ENCODE results near the gene LTBP2.
A peak's percentile ranks its signal among the peaks of the same experiment; 100 is the strongest.
"Not testable (repeated sequence)": the region's sequence is repeated elsewhere in the genome, so short reads cannot be mapped to it uniquely, and the experiment has no call there.

The LTBP2 gene

DNA sequence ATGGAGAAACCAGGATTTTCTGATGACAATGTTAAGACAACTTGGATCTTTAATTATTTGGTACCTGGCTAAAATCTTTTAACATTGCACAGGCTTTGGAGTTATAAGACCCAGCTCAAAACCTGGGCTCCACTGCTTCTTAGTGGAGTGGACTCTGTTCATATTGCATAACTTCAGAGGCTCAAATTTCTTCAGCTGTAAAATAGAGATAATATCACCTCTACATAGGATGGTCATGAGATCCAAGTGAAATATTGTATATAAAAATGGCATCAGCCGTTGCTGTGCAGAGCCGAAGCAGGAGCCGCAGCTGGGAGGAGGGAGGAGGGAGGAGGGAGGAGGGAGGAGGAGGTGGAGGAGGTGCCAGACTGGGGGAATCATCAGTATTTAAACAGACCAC is 129.5 kb downstream of the LTBP2 start:
- no peak for DNase-seq (ENCODE audit: low read depth)

DNA sequence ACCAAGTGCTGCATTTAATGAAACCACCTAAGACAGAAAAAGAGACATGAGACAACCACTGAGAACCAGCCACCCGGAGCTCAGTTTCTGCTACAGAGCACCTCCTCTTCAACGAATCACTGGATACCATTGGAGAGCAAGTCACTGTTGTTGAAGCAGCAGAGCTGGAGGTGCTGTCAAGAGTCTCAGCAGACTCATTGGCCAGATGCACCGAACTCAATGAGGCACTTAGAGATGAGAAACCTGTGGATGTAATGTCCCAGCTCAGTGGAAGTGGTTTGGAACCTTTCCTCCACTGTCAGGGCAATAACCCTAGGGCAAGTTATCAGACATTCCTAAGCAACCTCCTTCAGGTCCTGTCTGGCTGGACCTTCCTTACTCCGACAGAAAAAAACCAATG is 132.0 kb downstream of the LTBP2 start:
- no peak for DNase-seq (ENCODE audit: low read depth)

DNA sequence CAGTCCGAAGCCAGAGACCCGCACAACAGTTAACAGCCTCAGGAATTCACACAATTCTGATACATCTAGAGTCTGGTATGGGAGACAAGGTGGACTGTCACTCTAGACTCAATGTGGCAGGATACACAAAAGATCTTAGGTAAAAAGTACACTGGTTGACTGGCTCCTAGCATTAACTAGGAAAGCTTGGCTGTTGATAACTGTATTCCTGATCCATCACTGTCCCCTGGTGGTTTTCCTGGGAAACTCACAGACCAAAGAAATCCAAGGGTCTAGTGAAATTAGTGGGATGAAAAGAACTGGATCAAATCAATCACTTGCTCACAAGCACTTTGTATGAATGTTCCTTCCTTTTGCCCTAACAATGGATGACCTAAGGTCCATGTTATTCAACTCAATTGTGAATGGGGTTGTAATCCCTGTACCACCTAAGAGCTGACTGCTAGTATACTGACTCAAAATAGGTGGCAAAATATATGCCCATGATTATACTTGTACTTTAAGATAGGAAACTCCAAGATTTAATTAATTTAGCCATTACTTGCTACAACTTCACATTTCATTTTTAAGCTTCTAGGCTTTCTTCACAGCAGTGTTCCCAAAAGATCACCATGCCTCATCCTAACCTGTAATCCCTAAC is 132.9 kb downstream of the LTBP2 start:
- DNase-seq (ENCODE audit: low read depth): no peak

DNA sequence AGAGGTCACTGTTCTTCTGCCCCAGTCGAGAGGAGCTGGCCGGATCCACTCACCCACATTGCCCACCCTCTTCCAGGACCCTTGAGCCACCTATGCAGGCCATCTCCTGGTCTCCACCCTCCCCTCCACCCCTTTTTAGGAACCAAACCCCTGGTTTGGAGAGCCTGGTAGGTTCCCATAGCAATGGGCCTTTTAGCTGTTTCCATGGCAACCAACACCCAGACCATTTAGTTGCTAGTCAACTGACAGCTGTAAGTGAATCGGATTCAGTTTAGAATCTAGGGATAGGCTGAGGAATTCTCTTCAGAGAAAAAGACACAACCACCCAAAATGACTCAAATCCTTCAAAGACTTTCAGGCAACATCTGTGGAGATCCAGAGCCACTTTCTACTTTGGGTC is 135.4 kb downstream of the LTBP2 start:
- DNase-seq (ENCODE audit: low read depth): no peak

DNA sequence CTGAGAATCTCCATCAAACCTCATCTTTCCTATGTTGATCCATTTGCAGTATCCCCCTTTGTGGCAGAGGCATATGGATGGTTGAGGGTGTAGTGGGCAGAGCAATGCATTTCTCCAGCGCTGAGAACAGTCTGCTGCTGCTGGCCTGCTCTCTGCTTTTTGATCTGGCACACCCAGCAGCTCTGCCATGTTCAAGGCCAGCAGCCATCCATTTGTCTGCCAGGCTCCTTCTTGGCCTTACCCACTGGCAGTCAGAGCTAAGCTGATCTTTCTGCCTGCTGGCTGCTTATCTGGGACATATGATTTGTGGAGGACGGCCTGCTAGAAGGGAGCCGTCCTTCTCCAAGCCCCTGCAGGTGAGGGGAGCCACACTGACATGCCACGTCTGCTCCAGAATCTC is 135.9 kb downstream of the LTBP2 start:
- no peak for DNase-seq (ENCODE audit: low read depth)

DNA sequence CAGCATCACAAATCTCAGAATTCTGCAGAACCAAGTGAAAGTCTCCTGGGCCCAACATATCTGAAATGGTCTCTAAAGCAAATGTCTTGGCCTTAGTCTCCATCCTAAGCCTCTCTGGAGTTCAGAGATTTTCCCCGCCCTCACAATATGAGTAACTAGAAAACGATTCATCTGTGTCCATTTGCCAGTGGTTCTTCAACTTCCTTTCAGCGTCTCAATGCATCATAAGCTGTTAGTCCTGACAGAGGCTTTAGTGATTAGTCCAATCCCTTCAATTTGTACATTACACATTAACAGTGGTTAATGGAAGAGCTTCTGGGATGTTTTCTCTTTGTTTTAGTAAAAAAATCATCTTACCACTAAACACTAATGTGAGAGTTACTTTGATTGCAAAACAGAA is 136.4 kb downstream of the LTBP2 start:
- DNase-seq (ENCODE audit: low read depth): peak; percentile 66

DNA sequence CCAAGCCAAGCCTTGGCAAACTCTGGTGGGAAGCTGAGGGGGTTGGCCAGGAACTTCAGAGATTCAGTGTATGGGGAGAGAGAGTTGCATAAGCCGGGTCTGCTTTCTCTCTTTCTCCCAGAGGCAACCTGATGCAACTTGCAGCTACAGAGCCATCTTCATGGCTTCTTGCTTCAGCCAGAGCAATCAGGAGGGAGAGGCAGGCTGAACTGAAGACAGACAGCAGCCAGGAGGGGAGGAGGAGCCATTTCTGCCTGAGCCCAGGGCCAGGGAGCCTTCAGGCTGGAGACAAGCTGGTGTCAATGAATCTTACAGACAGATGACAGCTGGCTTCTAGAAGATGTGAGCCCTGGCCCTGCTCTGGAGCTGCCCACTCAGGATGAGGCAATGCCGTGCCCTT is 137.7 kb downstream of the LTBP2 start:
- no peak for DNase-seq (ENCODE audit: low read depth)

DNA sequence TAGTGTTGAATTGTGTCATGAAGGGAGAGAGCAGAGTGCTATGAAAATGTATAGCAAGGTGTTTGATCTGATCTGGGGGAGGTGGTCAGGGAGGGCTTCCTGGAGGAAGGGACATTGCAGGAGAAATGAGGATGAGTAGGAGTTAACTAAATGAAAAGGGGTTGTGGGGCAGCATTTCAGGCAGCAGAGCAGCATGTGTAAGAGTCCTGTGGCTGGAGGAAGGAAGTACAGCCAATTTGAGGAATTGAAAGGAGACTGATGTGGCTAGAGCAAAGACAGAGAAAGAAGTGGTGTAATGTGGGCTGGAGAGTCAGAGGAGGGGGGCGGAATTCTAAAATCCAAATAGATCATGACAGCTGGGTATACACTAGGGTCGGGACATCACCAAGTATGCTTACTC is 139.4 kb downstream of the LTBP2 start:
- DNase-seq (ENCODE audit: low read depth): no peak

DNA sequence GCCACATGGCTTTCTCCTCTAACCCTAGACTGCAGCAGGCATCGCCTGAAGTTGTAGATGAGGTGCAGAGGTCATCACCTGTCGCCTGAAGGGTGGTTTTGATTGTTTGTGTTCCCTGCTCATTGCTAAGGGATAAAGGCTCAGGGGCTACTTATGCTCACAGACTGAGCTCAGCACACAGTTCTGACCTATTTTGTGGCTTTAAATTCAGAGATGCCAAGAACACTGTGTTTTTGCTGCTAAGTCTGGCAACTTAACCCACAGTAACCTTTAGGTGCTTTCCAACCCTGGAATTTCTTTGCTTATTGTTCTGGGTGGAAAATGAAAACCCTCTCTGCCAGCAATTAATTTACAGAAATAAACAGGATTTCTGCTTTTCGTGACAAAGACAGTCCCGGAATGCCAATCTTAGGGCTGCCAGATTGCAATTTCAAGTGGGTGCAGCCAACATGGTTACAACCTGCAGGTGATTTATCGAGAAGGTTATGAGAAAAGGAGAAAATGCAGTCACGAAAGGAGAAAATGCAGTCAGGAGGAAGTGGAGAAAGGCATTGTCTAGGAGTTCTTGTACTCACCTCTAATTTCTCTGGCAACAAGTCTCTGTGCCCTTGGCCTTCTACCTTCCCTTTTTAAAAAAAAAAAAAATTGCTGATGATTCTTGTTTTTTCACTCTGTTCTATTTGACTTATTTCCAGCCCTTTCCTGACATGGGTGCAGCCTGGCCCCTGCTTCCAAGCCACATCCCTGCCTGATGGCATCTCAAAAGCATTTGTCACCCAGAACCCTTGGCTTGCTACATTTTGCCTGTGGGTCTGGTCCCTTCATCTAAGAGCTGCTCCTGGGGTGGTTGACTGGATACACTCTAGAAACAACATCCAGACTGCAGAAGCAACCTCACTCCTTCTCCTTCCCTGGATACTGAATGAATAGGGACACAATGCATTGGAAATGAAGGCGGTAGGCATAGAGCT is 142.2 kb downstream of the LTBP2 start:
- no peak for DNase-seq (ENCODE audit: low read depth)

DNA sequence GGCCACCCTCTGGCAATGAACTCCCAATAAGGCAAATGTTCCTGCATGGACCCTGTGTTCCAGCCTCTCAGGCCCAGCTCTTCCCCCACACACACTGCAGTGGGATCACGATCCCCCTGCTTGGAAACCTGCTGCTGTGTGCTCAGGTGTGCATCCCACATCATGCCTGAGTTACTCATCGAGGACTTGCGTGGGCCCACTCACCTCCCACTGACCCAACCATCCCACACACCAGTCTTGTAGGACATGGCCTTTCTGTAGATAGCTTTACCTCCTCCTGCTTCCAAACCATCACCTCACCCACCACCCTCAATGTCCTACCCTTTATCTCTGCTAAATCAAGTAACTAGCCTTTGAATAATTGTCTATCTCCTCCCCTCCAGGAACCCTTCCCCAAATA is 143.5 kb downstream of the LTBP2 start:
- DNase-seq (ENCODE audit: low read depth): no peak

DNA sequence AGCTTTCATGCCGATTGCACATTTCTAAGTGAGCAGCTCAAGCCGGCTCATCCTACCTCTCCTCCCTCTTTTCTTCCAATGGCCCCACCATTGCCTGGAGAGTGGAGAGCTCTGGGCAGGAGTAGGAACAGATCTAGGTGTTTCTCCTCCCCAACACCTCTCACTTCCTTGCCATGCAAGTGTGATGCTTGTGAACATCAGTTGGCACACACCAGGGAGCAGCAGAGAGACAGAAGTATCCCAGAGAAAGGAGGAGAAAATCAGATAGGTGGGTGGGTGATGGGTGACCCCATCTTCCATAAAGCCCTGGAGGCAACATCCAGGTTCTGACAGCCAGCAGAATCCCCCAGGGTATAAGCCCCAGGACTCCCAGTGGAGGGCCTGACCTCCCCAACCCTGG is 146.7 kb downstream of the LTBP2 start:
- DNase-seq (ENCODE audit: low read depth): no peak

DNA sequence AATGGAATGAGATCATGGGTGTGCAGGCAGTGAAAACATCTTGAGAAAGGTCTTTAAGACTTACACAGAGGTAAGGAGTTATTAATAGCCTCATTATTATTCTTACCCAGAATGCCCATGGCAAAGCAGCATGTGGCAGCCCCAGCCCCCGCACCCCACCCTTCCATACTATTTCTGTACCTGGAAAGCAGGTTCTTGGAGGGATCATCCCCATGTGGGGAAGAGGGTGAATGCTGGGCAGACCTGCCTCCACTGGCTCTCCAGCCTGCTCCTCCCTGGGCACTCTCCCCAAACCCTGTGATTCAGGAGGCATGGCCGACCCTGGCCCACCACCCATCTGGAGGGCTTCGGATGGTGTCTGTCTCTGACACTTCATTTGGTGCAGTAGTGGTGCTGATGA is 147.3 kb downstream of the LTBP2 start:
- no peak for DNase-seq (ENCODE audit: low read depth)

DNA sequence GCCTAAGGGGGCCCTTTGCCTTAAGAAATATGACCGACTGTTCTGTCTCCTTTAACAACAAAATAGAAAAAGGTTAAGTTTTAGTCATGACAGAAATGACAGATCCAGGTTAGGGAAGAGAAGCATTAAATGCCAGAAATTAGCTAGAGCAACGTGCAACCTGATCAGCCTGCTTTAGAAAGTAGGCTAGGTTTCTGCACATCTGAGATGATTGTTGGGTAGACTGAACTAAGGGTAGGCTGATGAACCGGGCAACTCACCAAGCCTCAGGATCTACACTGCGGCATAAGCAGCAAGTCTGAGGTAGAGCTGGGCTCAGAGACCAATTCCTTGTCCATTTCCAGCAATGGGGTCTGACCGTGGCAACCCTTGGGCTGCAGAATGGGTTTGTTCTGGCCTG is 148.3 kb downstream of the LTBP2 start:
- no peak for DNase-seq (ENCODE audit: low read depth)

DNA sequence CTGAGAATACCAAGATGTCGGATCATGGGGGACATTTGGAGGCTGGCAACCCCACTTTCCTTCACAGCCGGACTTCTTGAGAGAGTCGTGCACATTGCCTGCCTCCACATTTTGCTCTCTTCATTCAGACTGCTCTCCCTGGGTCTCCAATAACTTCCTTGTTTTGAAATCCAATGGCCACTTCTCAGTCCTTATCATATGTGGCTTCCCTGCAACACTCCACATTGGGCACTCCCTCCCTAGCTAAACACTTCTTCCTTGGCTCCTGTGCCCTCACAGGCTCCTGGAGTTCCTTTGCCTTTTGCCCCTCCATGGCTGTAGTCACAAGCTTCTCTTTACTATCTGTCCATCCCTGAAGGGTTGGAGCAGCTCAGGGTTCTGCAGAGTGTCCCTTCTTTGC is 149.0 kb downstream of the LTBP2 start:
- no peak for DNase-seq (ENCODE audit: low read depth)

DNA sequence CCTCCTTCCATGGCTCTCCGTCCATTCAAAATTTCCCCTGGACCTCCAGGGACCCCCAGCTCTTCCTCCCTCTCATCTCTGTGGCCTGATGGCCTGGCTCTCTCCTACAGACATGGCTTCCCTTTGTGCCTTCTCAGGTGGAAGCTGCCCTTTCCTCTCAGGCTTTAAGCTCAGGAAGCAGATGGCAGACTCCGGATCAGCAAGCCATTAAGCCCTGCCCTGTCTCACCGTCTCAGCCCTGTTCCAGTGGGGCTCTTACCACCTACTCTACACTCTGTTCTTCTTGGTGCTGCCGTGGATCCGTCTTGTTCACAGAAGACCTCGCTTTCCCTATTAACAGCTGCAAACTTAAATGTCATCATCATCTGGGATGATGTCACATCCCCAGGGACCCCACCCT is 152.1 kb downstream of the LTBP2 start:
- DNase-seq (ENCODE audit: low read depth): no peak

DNA sequence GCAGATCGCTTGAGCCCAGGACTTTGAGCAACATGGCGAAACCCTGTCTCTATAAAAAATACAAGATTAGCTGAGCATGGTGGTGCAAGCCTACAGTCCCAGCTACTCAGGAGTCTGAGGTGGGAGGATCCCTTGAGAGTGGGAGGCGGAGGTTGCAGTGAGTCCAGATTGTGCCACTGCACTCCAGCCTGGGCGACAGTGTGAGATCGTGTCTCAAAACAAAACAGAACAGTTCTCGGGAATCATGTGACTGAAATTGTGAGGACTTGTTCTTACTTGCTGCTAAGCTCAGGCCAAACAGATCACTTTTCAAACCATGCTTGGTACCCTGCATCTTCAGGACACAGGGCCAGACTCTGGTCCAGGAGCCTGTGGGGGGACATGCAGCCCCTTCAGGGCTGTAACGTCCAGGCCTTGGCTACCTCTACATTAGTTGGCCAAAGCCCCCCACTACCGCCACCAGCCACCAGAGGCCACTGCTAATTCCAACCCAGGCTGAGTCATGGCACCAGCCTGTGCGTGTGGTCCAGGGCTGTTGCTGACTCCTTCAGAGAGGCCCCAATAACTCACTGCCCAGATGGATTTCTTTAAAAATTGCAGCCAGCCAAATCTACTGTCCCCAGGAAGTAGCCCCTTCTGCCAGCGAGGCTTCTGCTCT is 152.6 kb downstream of the LTBP2 start:
- DNase-seq (ENCODE audit: low read depth): peak; percentile 46

DNA sequence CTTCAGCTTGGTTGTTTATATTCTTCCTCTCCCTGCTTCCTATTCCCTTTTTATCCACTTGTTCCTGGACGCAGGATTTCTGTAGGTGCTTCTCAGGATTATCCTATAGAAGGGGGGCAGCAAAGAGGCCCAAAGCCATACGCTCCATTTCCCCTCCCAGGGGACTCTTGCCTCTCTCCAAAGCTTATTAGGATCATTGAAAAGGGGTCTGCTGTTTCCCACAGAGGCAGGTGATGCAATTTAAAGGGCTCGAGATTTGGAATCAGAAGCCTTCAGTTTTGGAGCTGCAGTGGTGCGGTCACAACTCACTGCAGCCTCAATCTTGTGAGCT is 154.5 kb downstream of the LTBP2 start:
- no peak for DNase-seq (ENCODE audit: low read depth)

DNA sequence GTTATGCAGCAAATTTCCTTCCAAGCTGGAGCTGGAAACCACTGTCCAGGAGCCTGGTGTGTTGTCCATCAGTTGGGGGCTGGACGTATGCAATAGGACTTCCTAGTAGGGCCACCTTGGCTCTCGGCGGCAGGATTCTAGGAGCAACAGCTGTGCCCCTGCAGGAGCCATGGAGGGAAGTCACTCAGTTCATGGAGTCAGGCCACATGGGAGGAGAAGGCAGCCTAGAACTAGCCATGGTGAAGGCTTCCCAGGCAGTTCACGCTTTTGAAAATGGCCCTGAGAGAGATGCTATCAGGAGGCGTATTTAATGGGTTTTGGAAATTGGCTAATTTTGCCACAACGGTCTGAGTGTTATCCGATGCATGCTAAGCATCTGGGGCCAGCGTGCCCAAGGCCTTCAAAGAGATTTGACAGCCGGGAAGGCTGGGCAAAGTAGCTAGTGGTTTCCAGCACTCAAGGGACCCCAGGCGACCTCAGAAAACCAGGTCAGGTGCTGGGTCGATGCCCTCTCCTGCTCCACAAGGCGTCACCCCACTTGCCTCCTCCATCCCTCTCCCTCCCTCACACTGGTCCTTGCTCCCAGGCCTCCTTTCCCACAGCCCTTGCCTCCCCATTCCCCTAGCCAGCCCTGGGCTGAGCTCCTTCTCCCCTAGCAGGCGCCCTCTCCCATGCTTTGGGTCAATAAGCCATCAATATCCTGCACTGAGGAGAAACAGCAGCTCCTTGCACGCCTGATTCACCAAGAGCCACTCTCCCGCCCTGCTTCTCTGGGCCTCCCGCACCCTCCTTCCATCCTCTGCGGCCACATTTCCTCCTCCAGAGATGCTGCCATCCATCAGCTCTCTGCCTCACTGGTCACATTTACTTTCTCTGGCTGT is 155.1 kb downstream of the LTBP2 start:
- DNase-seq (ENCODE audit: low read depth): no peak

DNA sequence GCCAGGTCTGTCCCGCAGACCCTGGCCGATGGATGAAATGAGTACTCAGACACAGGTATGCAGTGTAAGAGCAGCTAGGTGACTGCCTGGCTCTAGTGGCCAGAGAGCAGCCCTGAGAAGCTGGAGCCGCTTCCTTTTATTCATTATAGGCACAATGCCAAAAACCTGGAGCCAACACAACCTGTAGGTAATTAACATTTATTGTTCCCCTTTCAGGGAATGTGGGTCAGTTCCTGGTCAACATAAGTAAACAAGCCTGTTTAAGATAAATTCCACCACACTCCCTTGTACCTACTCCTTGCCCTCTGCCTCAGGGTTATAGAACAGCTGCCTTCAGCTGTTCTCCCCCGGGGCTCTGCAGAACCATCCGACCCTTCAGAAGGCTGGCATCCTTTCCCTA is 157.6 kb downstream of the LTBP2 start:
- not testable (repeated sequence) for DNase-seq (ENCODE audit: low read depth)

Data from stromal cell of bone marrow (primary cell).